Neural cell (in vitro differentiated cells): ENCODE data around the gene WIF1. TPM values are rescaled to one million over a fixed set of nuclear protein-coding genes. Genes with fewer than 3 reads are reported as not detected.

Experiments
- H2AFZ ChIP-seq: fragments of 200-600, 300-800 bp; sonication (generic), shearing (Covaris generic); 2 replicates; pipeline ENCODE4 v1.6.0; 2014; ENCODE audit warnings: low read depth, mild to moderate bottlenecking, antibody characterized with exemption, low read length, moderate library complexity
- H3F3A ChIP-seq: fragments of 200-600 bp; shearing (Covaris generic); 2 replicates; pipeline ENCODE4 v1.6.1; 2016; ENCODE audit warnings: mild to moderate bottlenecking, moderate library complexity, mixed read lengths, antibody characterized with exemption, low read length; ENCODE audit not compliant: insufficient read depth, poor library complexity, severe bottlenecking
- H3K27ac ChIP-seq: fragments of 200-600, 300-800 bp; sonication (generic), shearing (Covaris generic); 2 replicates; pipeline ENCODE4 v1.5.1; 2014; ENCODE audit warnings: mild to moderate bottlenecking, low read length, moderate library complexity
- H3K27me3 ChIP-seq: fragments of 300-800, 200-600 bp; sonication (generic), shearing (Covaris generic); 2 replicates; pipeline ENCODE4 v1.6.0; 2014; ENCODE audit warnings: mild to moderate bottlenecking, low read depth, low read length, moderate library complexity; ENCODE audit not compliant: insufficient read depth
- H3K36me3 ChIP-seq: fragments of 300-800, 200-600 bp; sonication (generic), shearing (Covaris generic); 2 replicates; pipeline ENCODE4 v1.5.1; 2014; ENCODE audit warnings: mild to moderate bottlenecking, antibody characterized with exemption, low read length, moderate library complexity; ENCODE audit not compliant: insufficient read depth
- H3K4me2 ChIP-seq: fragments of 300-800, 200-600 bp; sonication (generic), shearing (Covaris generic); 2 replicates; pipeline ENCODE4 v1.6.0; 2014; ENCODE audit warnings: mild to moderate bottlenecking, low read length
- H3K4me3 ChIP-seq: fragments of 300-800, 200-600 bp; sonication (generic), shearing (Covaris generic); 2 replicates; pipeline ENCODE4 v1.5.1; 2014; ENCODE audit warnings: mild to moderate bottlenecking, low read length, moderate library complexity
- H3K79me2 ChIP-seq: fragments of 200-600 bp; shearing (Covaris generic); replicated peaks from 2 replicates; pipeline ENCODE4 v1.6.0; 2014; ENCODE audit warnings: mild to moderate bottlenecking, low read length, moderate library complexity; ENCODE audit not compliant: insufficient read depth
- H3K9ac ChIP-seq: fragments of 300-800, 200-600 bp; sonication (generic), shearing (Covaris generic); 2 replicates; pipeline ENCODE4 v1.6.1; 2016; ENCODE audit warnings: mild to moderate bottlenecking, low read length, mixed read lengths
- H3K9me2 ChIP-seq: fragments of 200-600 bp; shearing (Covaris generic); 2 replicates; pipeline ENCODE4 v1.6.1; 2016; ENCODE audit warnings: mild to moderate bottlenecking, low read length, mixed read lengths; ENCODE audit not compliant: insufficient read depth
- H3K9me3 ChIP-seq: fragments of 200-600, 300-800 bp; sonication (generic), shearing (Covaris generic); 2 replicates; pipeline ENCODE4 v1.6.1; 2016; ENCODE audit warnings: mild to moderate bottlenecking, mixed run types, low read length, moderate library complexity, mixed read lengths
- H4K20me1 ChIP-seq: fragments of 200-600 bp; shearing (Covaris generic); 2 replicates; pipeline ENCODE4 v1.6.1; 2016; ENCODE audit warnings: mild to moderate bottlenecking, mixed run types; ENCODE audit not compliant: insufficient read depth
- CTCF ChIP-seq: fragments of 450-650 bp; IDR thresholded peaks from 2 replicates; pipeline ENCODE4 v1.5.1; 2014; ENCODE audit warnings: antibody characterized with exemption, mild to moderate bottlenecking, moderate library complexity; ENCODE audit not compliant: poor library complexity, severe bottlenecking
- EP300 ChIP-seq: fragments of 450-650 bp; conservative IDR thresholded peaks from 2 replicates; pipeline ENCODE4 v1.6.1; 2014; ENCODE audit warnings: antibody characterized with exemption, mild to moderate bottlenecking, moderate library complexity; ENCODE audit not compliant: poor library complexity, severe bottlenecking
- MXI1 ChIP-seq: fragments of 450-650 bp; conservative IDR thresholded peaks from 2 replicates; pipeline ENCODE4 v1.6.1; 2014; ENCODE audit warnings: antibody characterized with exemption, mild to moderate bottlenecking; ENCODE audit not compliant: poor library complexity, severe bottlenecking
- POLR2AphosphoS5 ChIP-seq: IDR thresholded peaks from 2 replicates; pipeline ENCODE4 v1.6.1; 2012
- RAD21 ChIP-seq: fragments of 450-650 bp; conservative IDR thresholded peaks from 2 replicates; pipeline ENCODE4 v1.6.1; 2014; ENCODE audit warnings: antibody characterized with exemption, mild to moderate bottlenecking, moderate library complexity
- REST ChIP-seq: IDR thresholded peaks from 2 replicates; pipeline ENCODE4 v1.6.1; 2012; ENCODE audit warnings: borderline replicate concordance
- SMC3 ChIP-seq: fragments of 450-650 bp; conservative IDR thresholded peaks from 2 replicates; pipeline ENCODE4 v1.6.1; 2014; ENCODE audit warnings: antibody characterized with exemption, mild to moderate bottlenecking, moderate library complexity; ENCODE audit not compliant: poor library complexity
- polyA minus RNA-seq: library from RNA; depleted of rRNA, polyadenylated mRNA; stranded (reverse); fragments of >200 nt; gene quantifications from 2 replicates; pipeline ENCODE4 v1.2.3, GENCODE V29; 2014
- polyA plus RNA-seq: library from polyadenylated mRNA; depleted of rRNA; stranded (reverse); fragments of >200 nt; gene quantifications from 2 replicates; pipeline ENCODE4 v1.2.3, GENCODE V29; 2014

Gene WIF1, protein sequence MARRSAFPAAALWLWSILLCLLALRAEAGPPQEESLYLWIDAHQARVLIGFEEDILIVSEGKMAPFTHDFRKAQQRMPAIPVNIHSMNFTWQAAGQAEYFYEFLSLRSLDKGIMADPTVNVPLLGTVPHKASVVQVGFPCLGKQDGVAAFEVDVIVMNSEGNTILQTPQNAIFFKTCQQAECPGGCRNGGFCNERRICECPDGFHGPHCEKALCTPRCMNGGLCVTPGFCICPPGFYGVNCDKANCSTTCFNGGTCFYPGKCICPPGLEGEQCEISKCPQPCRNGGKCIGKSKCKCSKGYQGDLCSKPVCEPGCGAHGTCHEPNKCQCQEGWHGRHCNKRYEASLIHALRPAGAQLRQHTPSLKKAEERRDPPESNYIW
- polyA plus RNA-seq = 0.77 and 1.7 TPM in 2 replicates
- polyA minus RNA-seq = 0.24 and 1.5 TPM in 2 replicates

GRCh38 chr12:65121049-65121955, at the start of gene WIF1:
TSS of gene WIF1 (minus strand) at chr12:65121305. CDS start at chr12:65121191, 114 bp downstream.
- H2AFZ ChIP-seq = no peak within 1 kb of the TSS
- TF ChIP-seq MXI1 (peak; percentile 41), RAD21 (no peak), CTCF (peak; percentile 64), EP300 (no peak)
- no peaks in the 10 kb centered on the region for H3K9me2 ChIP-seq
- no peaks in the 10 kb centered on the region for H3K9me3 ChIP-seq
- no peaks in the 10 kb centered on the region for H3K79me2 ChIP-seq
- peak within 1 kb of the TSS; percentile 69 for H3K4me3 ChIP-seq
- no peaks in the 10 kb centered on the region for H4K20me1 ChIP-seq
- H3K27me3 ChIP-seq = peaks cover 34% of the 10 kb centered on the region
- no peak within 1 kb of the TSS for H3K27ac ChIP-seq
- no peaks in the 10 kb centered on the region for H3F3A ChIP-seq
- peak within 1 kb of the TSS; percentile 33 for H3K9ac ChIP-seq
- H3K36me3 ChIP-seq = no peaks in the 10 kb centered on the region
- H3K4me2 ChIP-seq = no peak within 1 kb of the TSS

- Histone ChIP-seq H3K79me2 (peaks cover 51% of the 10 kb centered on the region), H3K36me3 (no peaks in the 10 kb centered on the region), H2AFZ (peak overlapping the region; percentile 83), H3K4me2 (peak overlapping the region; percentile 100), H4K20me1 (peaks cover 5% of the 10 kb centered on the region), H3K27ac (peak overlapping the region; percentile 91), H3F3A (no peaks in the 10 kb centered on the region), H3K4me3 (peak overlapping the region; percentile 98), H3K9ac (peak overlapping the region; percentile 98), H3K27me3 (peaks cover 10% of the 10 kb centered on the region), H3K9me2 (no peaks in the 10 kb centered on the region), H3K9me3 (no peaks in the 10 kb centered on the region)
- TF ChIP-seq SMC3 (no peak), POLR2AphosphoS5 (no peak), CTCF (no peak), MXI1 (no peak), REST (no peak), EP300 (no peak), RAD21 (no peak)
Observed at GRCh38 chr12:65170209-65170881, 49.2 kb upstream of the WIF1 start.
